Lower leg skin (tissue), 3 donors: ENCODE data around the gene WHRN.

Experiments
- CTCF ChIP-seq, 3 donors: fragments of 450-650 bp; IDR thresholded peaks; one replicate each; pipeline ENCODE4 v1.5.1; 2016; ENCODE audit warnings: antibody characterized with exemption in 3 of 3, mild to moderate bottlenecking in 3 of 3, moderate library complexity in 2 of 3
- POLR2A ChIP-seq, 2 donors: fragments of 450-650 bp; IDR thresholded peaks; one replicate each; pipeline ENCODE4 v1.6.1; 2016 to 2017; ENCODE audit warnings: antibody characterized with exemption in 2 of 2, mild to moderate bottlenecking in 1 of 2, moderate library complexity in 1 of 2

GRCh38 chr9:114395768-114396167, 109.5 kb downstream of the WHRN start:
- TF ChIP-seq CTCF (IDR thresholded peaks at IDR 0.05): no peak
- TF ChIP-seq POLR2A (IDR thresholded peaks at IDR 0.05): no peak
